ENCODE measurements around the gene ZNF385B.

Gene ZNF385B

DNA sequence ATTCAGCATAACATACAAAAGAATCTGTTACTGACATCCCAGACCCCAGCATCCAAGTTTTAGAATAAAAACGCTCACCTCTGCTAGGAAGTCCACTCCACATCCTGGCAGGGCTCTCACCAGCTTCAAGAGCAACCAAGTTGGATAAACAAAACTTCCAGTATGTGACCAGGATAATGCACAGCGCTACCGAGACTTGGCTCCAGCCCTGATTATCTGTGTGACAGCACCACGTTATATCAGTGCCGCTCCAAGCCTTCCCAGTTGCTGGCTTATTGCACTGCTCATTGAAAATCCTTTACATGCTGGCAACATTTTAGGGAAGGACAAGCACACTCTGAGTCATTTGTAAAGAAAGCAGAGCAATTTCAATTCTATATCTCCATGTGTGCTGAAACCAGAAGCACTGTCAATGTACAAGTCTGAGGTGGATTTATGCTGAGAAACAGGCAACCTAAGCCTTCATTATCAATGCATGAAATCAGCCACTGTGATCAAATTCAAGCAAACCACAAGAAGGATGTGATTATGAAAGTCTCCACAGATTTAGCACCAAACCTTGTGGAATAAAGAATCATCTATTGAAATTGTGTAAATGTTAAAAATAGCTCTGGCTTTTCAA is 115.7 kb downstream of the ZNF385B start:
- DNase-seq (ENCODE audit: low read depth) = no peak
- no peak for TF ChIP-seq POLR2A (IDR thresholded peaks at IDR 0.05; ENCODE audit: extremely low read depth, insufficient read length)
- TF ChIP-seq, protein P1, sequence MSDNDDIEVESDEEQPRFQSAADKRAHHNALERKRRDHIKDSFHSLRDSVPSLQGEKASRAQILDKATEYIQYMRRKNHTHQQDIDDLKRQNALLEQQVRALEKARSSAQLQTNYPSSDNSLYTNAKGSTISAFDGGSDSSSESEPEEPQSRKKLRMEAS (IDR thresholded peaks at IDR 0.05; ENCODE audit: low read depth, low read length) = no peak
- no peak overlapping the region for H3K4me3 ChIP-seq (ENCODE audit: low read depth, low read length)

DNA sequence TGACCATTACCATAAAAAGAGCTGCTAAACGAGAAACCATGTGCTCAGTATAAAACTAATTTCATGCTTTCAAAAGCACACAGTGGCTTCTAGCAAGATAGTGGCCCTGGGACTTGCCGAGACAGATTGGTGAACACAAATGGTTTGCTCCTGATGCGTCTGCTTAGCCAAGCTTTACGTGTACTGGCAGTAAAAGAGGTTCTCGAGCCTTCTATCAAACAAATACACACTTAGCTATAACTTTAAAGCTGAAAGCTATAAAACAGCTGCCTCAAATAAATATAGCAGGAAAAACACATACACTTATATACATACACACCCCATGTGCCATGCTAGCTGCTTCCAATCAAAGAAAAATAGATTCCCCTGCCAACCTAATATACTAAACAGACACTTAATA is 117.0 kb downstream of the ZNF385B start:
- TF ChIP-seq, protein P2, sequence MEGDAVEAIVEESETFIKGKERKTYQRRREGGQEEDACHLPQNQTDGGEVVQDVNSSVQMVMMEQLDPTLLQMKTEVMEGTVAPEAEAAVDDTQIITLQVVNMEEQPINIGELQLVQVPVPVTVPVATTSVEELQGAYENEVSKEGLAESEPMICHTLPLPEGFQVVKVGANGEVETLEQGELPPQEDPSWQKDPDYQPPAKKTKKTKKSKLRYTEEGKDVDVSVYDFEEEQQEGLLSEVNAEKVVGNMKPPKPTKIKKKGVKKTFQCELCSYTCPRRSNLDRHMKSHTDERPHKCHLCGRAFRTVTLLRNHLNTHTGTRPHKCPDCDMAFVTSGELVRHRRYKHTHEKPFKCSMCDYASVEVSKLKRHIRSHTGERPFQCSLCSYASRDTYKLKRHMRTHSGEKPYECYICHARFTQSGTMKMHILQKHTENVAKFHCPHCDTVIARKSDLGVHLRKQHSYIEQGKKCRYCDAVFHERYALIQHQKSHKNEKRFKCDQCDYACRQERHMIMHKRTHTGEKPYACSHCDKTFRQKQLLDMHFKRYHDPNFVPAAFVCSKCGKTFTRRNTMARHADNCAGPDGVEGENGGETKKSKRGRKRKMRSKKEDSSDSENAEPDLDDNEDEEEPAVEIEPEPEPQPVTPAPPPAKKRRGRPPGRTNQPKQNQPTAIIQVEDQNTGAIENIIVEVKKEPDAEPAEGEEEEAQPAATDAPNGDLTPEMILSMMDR (IDR thresholded peaks at IDR 0.05; ENCODE audit: low read depth, low read length) = no peak
- TF ChIP-seq POLR2A (IDR thresholded peaks at IDR 0.05; ENCODE audit: extremely low read depth, insufficient read length) (no peak), MYC (IDR thresholded peaks at IDR 0.05; ENCODE audit: low read depth, low read length) (no peak)
- TF ChIP-seq, protein P1 (IDR thresholded peaks at IDR 0.05; ENCODE audit: low read depth, low read length) = no peak
- H3K4me3 ChIP-seq (ENCODE audit: low read depth, low read length) = no peak overlapping the region
- DNase-seq (ENCODE audit: low read depth) = no peak

DNA sequence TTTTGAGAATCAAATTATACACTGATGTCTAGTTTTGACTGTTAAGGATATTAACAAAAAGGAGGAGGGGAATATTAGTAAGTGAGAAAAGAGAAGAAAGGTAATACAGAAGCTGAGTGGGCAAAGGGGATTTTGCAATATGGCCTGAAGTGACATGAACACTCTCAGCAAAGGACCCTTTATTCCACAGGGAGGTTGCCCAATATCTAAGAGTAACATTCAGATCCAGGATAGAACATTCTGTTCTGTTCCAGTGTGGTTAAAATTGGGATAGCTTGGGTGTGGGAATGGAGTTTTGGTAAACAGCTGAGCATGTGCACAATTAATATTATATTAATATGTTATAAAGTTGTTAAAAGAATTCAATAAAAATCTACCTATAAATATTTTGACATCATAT is 120.1 kb downstream of the ZNF385B start:
- TF ChIP-seq, protein P2 (IDR thresholded peaks at IDR 0.05; ENCODE audit: low read depth, low read length) = no peak
- DNase-seq (ENCODE audit: low read depth) = no peak

DNA sequence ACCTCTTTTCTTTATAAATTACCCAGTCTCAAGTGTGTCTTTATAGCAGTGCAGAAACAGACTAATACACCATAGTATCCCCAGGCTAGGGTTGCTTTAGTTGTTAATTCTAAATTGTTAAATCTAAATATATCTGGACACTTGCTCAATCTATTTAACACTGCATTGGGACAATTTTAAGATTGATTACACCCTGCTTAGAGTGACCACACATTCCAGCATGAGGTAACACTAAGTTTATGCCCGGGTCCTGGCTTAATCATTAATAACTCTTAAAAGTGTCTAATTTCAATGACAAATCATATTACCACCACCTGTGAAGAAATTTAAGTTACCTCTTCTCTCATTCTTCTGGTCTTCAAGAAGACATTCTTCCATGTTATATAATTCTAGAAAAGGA is 131.4 kb downstream of the ZNF385B start:
- TF ChIP-seq POLR2A (IDR thresholded peaks at IDR 0.05; ENCODE audit: extremely low read depth, insufficient read length) = no peak
- TF ChIP-seq, protein P2 (IDR thresholded peaks at IDR 0.05; ENCODE audit: low read depth, low read length) = no peak
- TF ChIP-seq, protein P1 (IDR thresholded peaks at IDR 0.05; ENCODE audit: low read depth, low read length) = no peak
- no peak for TF ChIP-seq MYC (IDR thresholded peaks at IDR 0.05; ENCODE audit: low read depth, low read length)
- H3K4me3 ChIP-seq (ENCODE audit: low read depth, low read length) = no peak overlapping the region
- no peak for DNase-seq (ENCODE audit: low read depth)

More for the DNA sequence above, 120.1 kb downstream of the ZNF385B start:
- H3K4me3 ChIP-seq (ENCODE audit: low read depth, low read length) = no peak overlapping the region

DNA sequence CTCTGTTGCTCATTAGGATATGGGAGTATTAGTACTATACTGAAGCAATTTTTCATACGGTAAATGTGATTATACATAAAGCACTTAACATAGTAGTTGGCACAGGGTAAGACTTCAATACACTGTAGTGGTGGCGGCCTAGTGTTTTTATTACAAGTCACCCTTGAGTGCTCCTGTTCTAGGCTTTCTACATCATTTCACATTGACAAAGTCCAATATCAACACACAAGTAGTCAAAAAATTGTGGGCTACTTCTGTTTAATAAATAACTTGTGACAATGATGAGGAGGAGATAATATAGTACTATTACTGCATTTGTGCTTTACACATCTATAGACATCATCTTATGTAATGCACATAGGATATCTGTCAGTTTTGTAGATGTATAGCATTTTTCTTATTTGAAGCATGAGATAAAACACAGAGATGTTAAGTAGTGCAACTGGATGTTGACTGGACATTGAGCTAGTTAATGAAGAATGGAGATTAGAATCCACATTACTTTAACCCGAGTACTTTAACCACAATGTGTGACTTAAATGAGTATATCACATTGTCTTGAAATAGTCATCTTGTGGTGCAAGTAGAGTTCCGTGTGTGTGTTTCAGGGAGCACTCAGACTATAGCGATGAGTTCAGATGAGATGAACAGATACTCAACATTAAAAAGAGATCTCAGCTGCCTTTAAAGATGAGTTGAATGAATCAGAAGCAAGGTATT is 134.8 kb downstream of the ZNF385B start:
- no peak for DNase-seq (ENCODE audit: low read depth)
- H3K4me3 ChIP-seq (ENCODE audit: low read depth, low read length) = no peak overlapping the region
- TF ChIP-seq POLR2A (IDR thresholded peaks at IDR 0.05; ENCODE audit: extremely low read depth, insufficient read length) = no peak

DNA sequence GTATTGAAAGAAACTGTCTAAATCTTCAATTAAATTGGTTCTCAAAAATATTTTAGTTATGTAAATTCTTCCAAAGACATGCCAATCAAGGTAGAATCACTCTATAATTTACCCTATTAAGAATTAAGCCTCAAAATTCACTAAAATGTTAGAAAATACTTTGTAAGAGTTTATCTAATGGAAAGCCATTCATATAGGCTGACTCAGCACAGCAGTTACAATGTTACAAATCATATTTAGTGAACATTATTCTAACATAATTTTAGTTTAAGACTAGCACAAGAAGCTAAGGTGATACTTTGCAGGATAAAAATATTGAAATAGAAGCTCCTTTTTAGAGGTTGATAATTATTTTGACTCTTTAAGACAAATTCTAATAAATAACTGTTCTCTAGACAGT is 137.0 kb downstream of the ZNF385B start:
- DNase-seq (ENCODE audit: low read depth) = no peak
- no peak overlapping the region for H3K4me3 ChIP-seq (ENCODE audit: low read depth, low read length)
- TF ChIP-seq POLR2A (IDR thresholded peaks at IDR 0.05; ENCODE audit: extremely low read depth, insufficient read length) (no peak), MYC (IDR thresholded peaks at IDR 0.05; ENCODE audit: low read depth, low read length) (no peak)
- TF ChIP-seq, protein P2 (IDR thresholded peaks at IDR 0.05; ENCODE audit: low read depth, low read length) = no peak
- TF ChIP-seq, protein P1 (IDR thresholded peaks at IDR 0.05; ENCODE audit: low read depth, low read length) = no peak

Measured in NB4 (cell line).